Activated CD4-positive, alpha-beta T cell treated with anti-CD3 and anti-CD28 coated beads for 4 hours (primary cell): Measurements from ENCODE around the gene RALGAPA1.
A peak's percentile ranks its signal among the peaks of the same experiment; 100 is the strongest.
"Not testable (repeated sequence)": the region's sequence is repeated elsewhere in the genome, so short reads cannot be mapped to it uniquely, and the experiment has no call there.

Experiments
- DNase-seq, 2 donors: peaks; one replicate each; pipeline ENCODE4 v3.0.0-alpha.2; 2020

The RALGAPA1 gene

DNA sequence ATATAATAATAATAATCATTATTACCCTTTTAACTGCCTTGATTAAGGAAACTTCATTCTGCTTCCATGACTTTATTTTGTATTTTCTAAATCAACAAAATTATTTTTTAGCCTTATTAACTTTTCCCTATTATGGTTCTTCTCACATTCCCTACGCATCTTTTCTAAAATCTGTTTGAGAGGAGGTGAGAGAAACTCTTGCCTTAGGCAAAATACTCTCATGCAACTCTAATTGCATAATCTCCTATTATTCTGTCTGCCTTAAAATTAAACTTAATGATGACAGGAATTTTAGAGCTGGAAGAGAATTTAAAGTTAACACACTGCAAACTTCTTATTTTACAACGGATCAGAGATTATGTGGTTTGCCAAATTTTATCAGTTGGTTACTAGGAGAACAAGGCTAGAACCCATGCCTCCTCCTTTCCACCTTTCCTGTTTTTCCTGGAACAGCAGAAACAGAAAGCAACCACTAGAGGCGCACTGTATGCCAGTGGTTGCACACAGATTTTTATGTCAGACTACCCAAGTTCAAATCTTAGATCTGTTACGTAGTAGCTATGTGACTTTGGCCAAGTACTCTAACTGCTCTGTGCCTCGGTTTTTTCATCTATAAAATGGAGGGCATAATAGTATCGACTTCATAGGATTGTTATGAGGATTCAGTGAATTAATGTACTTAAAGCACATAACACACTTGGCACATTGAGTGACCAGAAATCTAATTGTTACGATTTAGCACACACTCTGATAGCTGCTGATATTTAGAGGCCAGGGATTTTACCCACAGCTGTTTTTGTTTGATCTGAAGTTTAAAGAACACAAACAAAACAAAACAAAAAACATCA, 12.7 kb upstream of the RALGAPA1 start:
- peak in 1 of 2 donors; percentile 12 for DNase-seq

GRCh38 chr14:35819591-35820540, 10.8 kb upstream of the RALGAPA1 start:
- no peak for DNase-seq

DNA sequence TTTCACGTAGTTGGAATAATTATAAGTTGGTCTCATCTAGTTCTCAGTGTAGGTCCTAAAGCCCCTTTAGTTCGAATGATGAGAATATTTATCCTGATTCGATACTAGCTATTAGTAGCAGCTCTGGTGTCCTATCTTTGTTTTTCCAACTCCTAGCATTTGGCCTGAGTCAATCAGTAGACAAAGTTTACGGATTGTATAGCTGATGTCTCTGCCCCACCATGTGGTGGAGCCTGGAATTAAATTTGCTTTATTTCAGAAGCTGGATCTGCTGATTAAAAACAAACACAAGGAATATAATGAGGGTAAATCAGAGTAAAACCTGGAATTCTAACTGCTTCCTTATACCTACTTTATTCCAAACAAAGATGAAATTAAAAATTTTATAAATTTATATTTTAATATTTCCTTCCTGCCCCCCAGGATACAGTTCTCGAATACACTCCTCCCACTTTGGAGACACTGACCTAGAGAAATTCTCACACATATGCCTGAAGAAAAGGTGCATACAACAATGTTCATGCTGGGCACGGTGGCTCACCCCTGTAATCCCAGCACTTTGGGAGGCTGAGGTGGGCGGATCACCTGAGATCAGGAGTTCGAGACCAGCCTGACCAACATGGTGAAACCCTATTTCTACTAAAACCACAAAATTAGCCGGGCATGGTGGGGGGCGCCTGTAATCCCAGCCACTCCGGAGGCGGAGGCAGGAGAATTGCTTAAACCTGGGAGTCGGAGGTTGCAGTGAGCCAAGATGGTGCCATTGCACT, 9.4 kb upstream of the RALGAPA1 start:
- peak in 1 of 2 donors; percentile 27 for DNase-seq

DNA sequence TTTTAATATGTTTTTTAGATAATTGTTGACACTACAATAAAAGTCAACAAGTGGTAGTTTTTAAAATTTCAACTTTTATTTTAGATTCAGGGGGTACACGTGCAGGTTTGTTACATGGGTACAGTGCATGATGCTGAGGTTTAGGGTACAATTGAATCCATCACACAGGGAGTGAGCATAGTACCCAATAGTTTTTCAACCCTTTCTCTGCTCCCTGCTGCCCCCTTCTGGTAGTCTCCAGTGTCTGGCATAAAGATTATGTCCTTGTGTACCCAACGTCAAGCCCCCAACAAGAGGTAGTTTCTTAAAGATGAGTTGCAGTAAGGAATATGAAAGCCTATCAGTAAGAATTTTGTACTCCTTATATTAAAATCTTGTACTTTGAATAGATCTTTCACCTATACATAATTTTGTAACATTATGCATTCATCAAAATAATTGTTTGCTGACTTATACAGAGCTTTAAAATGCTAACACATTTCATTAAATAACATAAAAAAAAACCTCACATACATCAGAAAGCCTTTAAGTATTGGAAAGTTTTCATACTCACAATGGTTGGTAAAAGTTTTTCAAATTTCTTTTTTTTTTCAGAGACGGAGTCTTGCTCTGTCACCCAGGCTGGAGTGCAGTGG, 5.4 kb upstream of the RALGAPA1 start:
- DNase-seq = peak; percentile 74 to 89

DNA sequence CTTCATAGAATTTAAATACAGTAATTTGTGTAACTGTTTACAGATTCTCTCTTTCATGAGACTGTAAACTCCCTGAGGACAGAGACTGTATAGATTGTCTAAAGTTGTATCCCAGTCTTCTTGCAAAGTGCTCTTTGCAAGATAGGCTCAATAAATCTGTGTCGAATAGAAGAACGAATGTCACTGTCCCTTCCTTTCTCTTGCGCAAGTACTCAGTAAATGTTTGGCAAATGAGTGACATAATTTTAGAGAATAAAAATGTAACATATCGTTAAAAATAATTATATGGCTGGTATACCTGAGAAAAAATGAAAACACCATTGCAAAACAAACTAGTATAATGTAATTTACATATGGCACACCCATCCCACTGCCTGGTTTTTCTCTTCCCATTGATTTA, 1.9 kb upstream of the RALGAPA1 start:
- DNase-seq = no peak

GRCh38 chr14:35809597-35809996, 502 bp upstream of the RALGAPA1 start:
- no peak for DNase-seq

DNA sequence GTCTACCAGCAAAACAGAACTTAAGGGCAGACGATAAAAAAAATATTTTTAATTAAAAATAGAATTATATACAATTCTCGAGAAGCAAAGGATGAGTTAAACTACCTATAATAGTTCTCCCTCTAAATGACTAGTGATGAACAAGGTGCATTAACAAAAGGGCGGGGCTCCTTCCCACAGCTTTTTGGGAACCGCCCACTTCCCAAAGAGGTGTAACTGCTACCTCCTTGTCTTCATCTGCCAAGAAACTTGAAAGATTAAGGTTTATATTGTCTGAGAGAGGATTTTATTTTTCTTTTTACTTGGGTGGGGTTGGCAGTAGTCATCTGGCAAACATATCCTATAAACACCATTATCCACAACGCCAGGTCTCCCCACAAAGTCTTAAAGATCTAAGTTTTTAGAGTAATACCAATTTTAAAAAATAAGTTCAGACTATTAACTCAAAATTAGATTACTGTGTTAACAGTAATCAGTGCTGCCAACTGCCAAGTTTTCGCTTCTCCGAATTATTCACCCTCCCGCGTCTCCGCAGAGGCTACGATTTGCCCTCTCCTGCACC, 938 bp downstream of the RALGAPA1 start:
- DNase-seq = peak; percentile 22 to 25

DNA sequence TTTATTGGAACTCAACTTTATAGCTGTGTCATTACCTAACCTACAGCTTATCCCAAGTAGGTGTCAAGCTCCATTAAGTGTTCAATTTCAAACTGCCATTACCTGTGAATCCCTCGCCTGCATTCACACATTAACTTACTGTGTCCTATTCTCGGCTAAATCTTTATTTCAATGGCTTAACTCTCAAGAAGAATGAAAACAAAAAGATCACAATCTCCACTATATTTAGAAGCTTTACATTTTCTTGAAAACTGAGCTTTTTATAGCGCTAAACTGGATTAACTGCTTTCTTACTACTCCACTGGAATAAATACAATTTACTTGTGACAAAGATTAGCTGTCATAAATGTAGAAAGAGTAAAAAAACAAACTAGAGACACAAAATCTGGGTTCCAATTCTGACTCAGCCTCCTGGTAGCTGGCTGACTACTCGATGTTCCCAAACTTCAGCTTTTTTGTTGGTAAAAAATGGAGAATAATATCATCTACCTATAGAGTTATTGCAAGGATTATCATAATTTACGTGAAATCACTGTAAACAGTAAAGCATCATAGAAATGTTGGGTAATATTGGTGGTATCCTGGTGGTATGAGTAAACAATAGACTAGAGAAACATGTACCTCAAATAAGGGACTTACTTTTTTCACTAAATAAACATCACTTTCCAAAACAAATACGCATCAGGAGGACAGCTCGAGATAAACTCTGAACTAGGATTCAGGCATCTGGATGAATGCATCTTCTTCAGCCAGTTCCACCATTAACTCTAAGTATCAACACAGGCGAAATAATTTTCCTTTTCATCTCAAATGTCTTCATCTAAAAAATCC, 1.7 kb downstream of the RALGAPA1 start:
- no peak for DNase-seq

DNA sequence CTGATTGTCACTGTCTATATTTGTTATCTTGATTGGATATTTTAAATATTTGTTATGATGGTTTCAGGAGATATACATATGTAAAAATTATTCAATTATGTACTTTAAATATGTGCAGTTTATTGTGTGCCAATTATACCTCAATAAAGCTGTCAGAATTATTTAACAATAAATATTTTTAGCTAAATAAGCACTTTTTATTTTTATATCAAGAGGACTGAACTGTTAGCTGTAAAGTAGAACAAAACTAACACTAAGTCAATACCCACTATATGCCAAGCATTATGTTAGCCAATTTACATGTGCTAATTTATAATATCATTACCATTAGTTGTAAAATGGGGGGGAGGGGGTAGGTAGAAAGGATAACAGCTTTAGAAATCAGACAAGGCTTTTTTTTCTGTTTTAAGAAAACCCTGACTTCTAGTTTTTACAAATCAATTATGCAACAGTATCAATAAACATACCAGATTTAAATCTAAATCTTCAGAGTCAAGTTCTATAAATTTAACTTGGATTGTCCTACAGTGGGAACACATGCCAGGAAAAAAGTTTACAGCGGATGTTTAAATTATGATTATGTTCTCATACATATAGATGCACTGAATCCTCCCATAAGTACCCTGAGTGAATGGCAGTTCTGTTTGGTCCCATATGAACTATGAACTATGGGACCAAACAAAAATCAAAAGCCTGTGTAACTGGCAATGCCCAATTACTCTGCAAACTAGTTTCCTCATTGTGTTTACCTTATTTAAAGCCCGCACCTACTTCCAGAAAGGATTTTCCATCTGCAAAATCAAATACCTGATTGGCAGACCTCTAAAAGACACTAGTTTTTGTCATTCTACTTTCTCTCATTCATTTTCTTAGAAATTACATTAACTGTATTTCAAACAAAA, 2.8 kb downstream of the RALGAPA1 start:
- no peak for DNase-seq

DNA sequence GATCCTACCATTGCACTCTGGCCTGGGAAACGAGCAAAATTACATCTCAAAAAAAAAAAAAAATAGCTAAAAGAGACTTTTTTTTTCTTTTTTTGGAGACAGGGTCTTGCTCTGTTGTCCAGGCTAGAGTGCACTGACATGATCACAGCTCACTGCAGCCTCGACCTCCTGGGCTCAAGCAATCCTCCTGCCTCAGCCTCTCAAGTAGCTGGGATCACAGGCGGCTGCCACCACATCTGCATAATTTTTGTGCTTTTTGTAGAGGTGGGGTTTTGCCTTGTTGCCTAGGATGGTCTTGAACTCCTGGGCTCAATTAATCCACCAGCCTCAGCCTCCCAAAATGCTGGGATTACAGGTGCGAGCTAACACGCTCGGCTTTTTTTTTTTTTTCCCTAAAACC, 11.3 kb downstream of the RALGAPA1 start:
- DNase-seq = no peak

DNA sequence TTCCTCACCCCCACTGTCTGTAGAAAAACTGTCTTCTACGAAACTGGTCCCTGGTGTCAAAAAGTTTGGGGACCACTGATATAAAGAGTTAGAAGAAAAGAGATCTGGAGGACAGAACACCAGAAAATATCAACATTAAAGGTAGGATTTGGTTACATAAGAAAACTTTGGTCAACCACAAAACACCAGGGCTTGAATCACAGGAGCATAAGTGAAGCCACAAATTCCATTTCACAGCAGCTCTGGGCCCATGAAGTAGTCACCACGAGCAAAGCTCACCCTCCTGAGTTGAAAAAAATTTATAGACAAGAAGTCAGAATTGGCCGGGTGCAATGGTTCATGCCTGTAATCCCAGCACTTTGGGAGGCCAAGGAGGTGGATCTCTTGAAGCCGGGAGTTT, 19.4 kb downstream of the RALGAPA1 start:
- DNase-seq = no peak

DNA sequence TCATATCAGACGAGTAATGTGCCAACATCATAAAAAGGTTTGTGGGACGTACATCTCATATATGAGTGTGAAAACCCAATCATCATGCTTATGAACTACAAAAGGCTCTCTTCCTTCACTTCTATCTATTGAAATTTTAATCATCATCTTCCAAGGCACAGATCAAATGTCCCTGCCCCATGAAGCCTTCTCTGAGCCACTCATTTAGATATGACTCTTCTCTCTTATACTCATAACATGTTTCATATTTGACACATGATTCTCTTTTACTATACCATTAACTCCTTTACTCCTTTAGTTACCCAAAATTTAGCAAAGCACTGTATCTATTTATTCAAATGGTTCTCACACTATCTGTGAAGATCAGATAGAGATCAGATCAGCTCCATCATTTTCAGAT, 22.2 kb downstream of the RALGAPA1 start:
- DNase-seq = no peak

DNA sequence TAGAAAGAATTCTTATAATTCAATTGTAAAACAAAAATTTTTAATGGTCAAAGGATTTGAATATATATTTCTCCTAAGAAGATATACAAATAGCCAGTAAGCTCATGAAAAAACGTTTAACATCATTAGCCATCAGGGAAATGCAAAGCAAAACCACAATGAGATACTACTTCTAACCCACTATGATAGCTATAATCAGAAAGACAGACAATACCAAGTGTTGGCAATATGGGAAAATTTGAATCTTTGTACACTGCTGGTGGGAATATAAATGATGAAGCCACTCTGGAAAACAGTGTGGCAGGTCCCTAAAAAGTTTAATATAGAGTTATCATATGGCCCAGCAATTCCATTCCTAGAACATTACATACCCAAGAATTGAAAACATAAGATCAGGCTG, 25.4 kb downstream of the RALGAPA1 start:
- DNase-seq = no peak

DNA sequence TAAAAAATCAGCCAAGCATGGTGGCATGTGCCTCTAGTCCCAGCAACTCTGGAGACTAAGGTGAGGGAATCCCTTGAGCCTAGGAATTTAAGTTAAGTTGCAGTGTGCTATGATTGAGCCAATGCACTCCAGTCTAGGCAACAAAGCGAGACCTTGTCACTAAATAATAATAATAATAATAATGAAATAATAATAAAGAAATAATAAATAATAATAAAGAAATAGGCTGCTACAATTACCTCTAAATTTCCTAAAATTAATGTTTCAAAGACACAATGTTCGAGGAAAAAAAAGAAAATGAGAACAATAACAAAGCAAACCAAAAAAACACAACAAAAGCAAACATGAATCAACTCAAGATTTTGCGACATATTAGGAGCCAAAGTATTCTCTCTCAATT, 29.7 kb downstream of the RALGAPA1 start:
- DNase-seq = no peak

DNA sequence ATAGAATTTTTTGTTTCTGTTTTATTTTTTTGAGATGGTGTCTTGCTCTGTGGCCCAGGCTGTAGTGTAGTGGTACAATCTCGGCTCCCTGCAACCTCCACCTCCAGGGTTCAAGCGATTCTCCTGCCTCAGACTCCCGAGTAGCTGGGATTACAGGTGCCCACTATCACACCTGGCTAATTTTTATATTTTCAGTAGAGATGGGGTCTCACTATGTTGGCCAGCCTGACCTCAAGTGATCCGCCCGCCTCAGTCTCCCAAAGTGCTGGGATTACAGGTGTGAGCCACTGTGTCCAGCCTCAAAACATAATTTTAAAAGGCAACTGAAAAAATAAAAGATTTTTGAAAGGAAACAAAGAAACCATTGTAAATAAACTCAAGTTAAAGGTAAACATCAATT, 31.5 kb downstream of the RALGAPA1 start:
- DNase-seq = not testable (repeated sequence)

- no peak for DNase-seq
Measured at GRCh38 chr14:35776823-35777222, 32.3 kb downstream of the RALGAPA1 start.

- DNase-seq = not testable (repeated sequence)
Measured at GRCh38 chr14:35776085-35776484, 33.0 kb downstream of the RALGAPA1 start.

DNA sequence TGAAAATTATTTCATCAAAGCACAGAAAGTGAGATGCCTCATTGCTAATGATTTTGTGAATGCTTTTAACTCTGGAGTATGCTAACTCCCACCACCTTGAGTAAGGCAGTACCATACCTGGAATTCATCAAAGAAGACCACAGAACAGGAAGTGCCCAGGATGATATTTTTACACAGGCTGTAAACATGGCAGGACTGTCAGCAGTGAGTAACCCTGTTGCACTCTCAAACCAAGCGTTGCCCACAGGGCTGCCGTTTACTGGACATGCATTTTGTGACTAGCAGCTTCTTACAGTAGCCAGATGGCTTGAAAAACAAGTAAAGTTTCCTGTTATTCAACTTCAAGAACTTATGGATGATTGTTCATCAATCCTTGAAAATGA, 42.4 kb downstream of the RALGAPA1 start:
- DNase-seq = no peak

- no peak for DNase-seq
Measured at GRCh38 chr14:35766036-35766699, 42.9 kb downstream of the RALGAPA1 start.

- no peak for DNase-seq
Measured at GRCh38 chr14:35761922-35762321, 47.2 kb downstream of the RALGAPA1 start.
